H9 (cell line): Measurements from ENCODE around the gene TPP1. TPM values are rescaled to one million over a fixed set of nuclear protein-coding genes. Genes with fewer than 3 reads are reported as not detected.

Experiments used
- DNase-seq: peaks from one replicate; pipeline ENCODE4 v3.0.0-alpha.2; 2017
- H2AFZ ChIP-seq: one replicate; pipeline ENCODE4 v1.6.1; 2013; ENCODE audit warnings: mild to moderate bottlenecking, low read length, control low read depth, moderate library complexity
- H2AK5ac ChIP-seq: 2 replicates; pipeline ENCODE4 v1.6.1; 2013; ENCODE audit warnings: low read length, control low read depth, mixed read lengths; ENCODE audit not compliant: insufficient read length
- H2BK120ac ChIP-seq: one replicate; pipeline ENCODE4 v1.6.1; 2013; ENCODE audit warnings: low read depth, mild to moderate bottlenecking, low read length, control low read depth, inconsistent platforms; ENCODE audit not compliant: poor library complexity, severe bottlenecking
- H2BK12ac ChIP-seq: 2 replicates; pipeline ENCODE4 v1.6.1; 2013; ENCODE audit warnings: low read length, control low read depth, mixed read lengths, low read depth; ENCODE audit not compliant: insufficient read length
- H2BK15ac ChIP-seq: 2 replicates; pipeline ENCODE4 v1.6.1; 2013; ENCODE audit warnings: low read depth, low read length, control low read depth
- H2BK20ac ChIP-seq: one replicate; pipeline ENCODE4 v1.6.1; 2013; ENCODE audit warnings: low read depth, mild to moderate bottlenecking, low read length, control low read depth, inconsistent platforms; ENCODE audit not compliant: poor library complexity, severe bottlenecking
- H2BK5ac ChIP-seq: 2 replicates; pipeline ENCODE4 v1.6.1; 2013; ENCODE audit warnings: low read length, control low read depth, mixed read lengths; ENCODE audit not compliant: insufficient read length
- H3K14ac ChIP-seq: 2 replicates; pipeline ENCODE4 v1.6.1; 2013; ENCODE audit warnings: low read length, control low read depth; ENCODE audit not compliant: insufficient read depth
- H3K18ac ChIP-seq: 2 replicates; pipeline ENCODE4 v1.6.1; 2013; ENCODE audit warnings: low read depth, mild to moderate bottlenecking, mixed read lengths, low read length, control low read depth; ENCODE audit not compliant: insufficient read length
- H3K23ac ChIP-seq: 2 replicates; pipeline ENCODE4 v1.6.1; 2013; ENCODE audit warnings: low read length, control low read depth, mixed read lengths, low read depth; ENCODE audit not compliant: insufficient read length
- H3K23me2 ChIP-seq: 2 replicates; pipeline ENCODE4 v1.6.1; 2013; ENCODE audit warnings: low read depth, mild to moderate bottlenecking, mixed read lengths, low read length, control low read depth; ENCODE audit not compliant: insufficient read length, poor library complexity, severe bottlenecking
- H3K27ac ChIP-seq: 2 replicates; pipeline ENCODE4 v1.5.1; 2013; ENCODE audit warnings: low read length, control low read depth, mixed read lengths, low read depth; ENCODE audit not compliant: insufficient read length
- H3K27me3 ChIP-seq: 2 replicates; pipeline ENCODE4 v1.6.1; 2013; ENCODE audit warnings: low read length, control low read depth, inconsistent platforms; ENCODE audit not compliant: insufficient read depth
- H3K4ac ChIP-seq: 2 replicates; pipeline ENCODE4 v1.6.1; 2013; ENCODE audit warnings: low read depth, mild to moderate bottlenecking, control low read depth, inconsistent platforms, low read length, moderate library complexity
- H3K4me1 ChIP-seq: 2 replicates; pipeline ENCODE4 v1.6.1; 2013; ENCODE audit warnings: low read length, control low read depth, inconsistent platforms; ENCODE audit not compliant: insufficient read depth
- H3K4me2 ChIP-seq: 2 replicates; pipeline ENCODE4 v1.6.1; 2013; ENCODE audit warnings: low read length, control low read depth, mixed read lengths; ENCODE audit not compliant: insufficient read length, insufficient read depth
- H3K56ac ChIP-seq: 2 replicates; pipeline ENCODE4 v1.6.1; 2013; ENCODE audit warnings: low read depth, mild to moderate bottlenecking, mixed read lengths, low read length, control low read depth; ENCODE audit not compliant: insufficient read length
- H3K79me1 ChIP-seq: 2 replicates; pipeline ENCODE4 v1.6.1; 2013; ENCODE audit warnings: low read depth, mild to moderate bottlenecking, moderate library complexity, low read length, control low read depth, inconsistent platforms; ENCODE audit not compliant: insufficient read depth, poor library complexity, severe bottlenecking
- H3K79me2 ChIP-seq: 2 replicates; pipeline ENCODE4 v1.6.1; 2013; ENCODE audit warnings: low read length, control low read depth, inconsistent platforms; ENCODE audit not compliant: insufficient read depth
- H3K9ac ChIP-seq: 2 replicates; pipeline ENCODE4 v1.6.1; 2013; ENCODE audit warnings: low read length, control low read depth, mixed read lengths; ENCODE audit not compliant: insufficient read length; ENCODE audit errors: extremely low read depth
- H3K9me3 ChIP-seq: one replicate; pipeline ENCODE4 v1.6.1; 2013; ENCODE audit warnings: low read depth, low read length, inconsistent platforms; ENCODE audit not compliant: control insufficient read depth
- H3T11ph ChIP-seq: one replicate; pipeline ENCODE4 v1.6.1; 2013; ENCODE audit warnings: mild to moderate bottlenecking, low read length, control low read depth, inconsistent platforms
- H4K20me1 ChIP-seq: one replicate; pipeline ENCODE4 v1.6.1; 2013; ENCODE audit not compliant: control insufficient read depth, insufficient read length, insufficient read depth
- H4K5ac ChIP-seq: 2 replicates; pipeline ENCODE4 v1.6.1; 2013; ENCODE audit warnings: low read depth, mild to moderate bottlenecking, mixed read lengths, low read length, control low read depth; ENCODE audit not compliant: insufficient read length
- H4K8ac ChIP-seq: replicated peaks from 2 replicates; pipeline ENCODE4 v1.6.1; 2013; ENCODE audit warnings: low read length, control low read depth, mixed read lengths, low read depth; ENCODE audit not compliant: insufficient read length
- H4K91ac ChIP-seq: 2 replicates; pipeline ENCODE4 v1.6.1; 2013; ENCODE audit warnings: low read depth, mild to moderate bottlenecking, moderate library complexity, mixed read lengths, low read length, control low read depth; ENCODE audit not compliant: insufficient read length
- H3K27ac Mint-ChIP-seq, 3 experiments: 2 replicates in 2 of 3; 3 replicates in 1 of 3; pipeline ENCODE4 v1.8.0; 2020 to 2021; ENCODE audit warnings: mixed read lengths in 3 of 3, mild to moderate bottlenecking in 1 of 3, moderate library complexity in 1 of 3
- H3K27me3 Mint-ChIP-seq: 2 replicates; pipeline ENCODE4 v1.8.0; 2021; ENCODE audit warnings: low read depth, mild to moderate bottlenecking, moderate library complexity, mixed read lengths
- H3K36me3 Mint-ChIP-seq, 3 experiments: 2 replicates in 2 of 3; 3 replicates in 1 of 3; pipeline ENCODE4 v1.8.0; 2020 to 2021; ENCODE audit warnings: low read depth in 3 of 3, mixed read lengths in 3 of 3; ENCODE audit not compliant: insufficient read depth in 1 of 3
- H3K4me1 Mint-ChIP-seq, 2 experiments: 2 replicates each; pipeline ENCODE4 v1.8.0; 2020; ENCODE audit warnings: mixed read lengths in 2 of 2
- H3K4me3 Mint-ChIP-seq, 2 experiments: 2 replicates in 1 of 2; 3 replicates in 1 of 2; pipeline ENCODE4 v1.8.0; 2020 to 2021; ENCODE audit warnings: mild to moderate bottlenecking in 2 of 2, mixed read lengths in 2 of 2, moderate library complexity in 1 of 2
- H3K9me3 Mint-ChIP-seq, 2 experiments: 2 replicates in 1 of 2; 3 replicates in 1 of 2; pipeline ENCODE4 v1.8.0; 2020; ENCODE audit warnings: mild to moderate bottlenecking in 2 of 2, mixed read lengths in 2 of 2, moderate library complexity in 1 of 2
- WGBS: extraction: QIAGEN DNeasy Blood & Tissue Kit; methylation state at CpG from one replicate; pipeline ENCODE4 v1.1.7; 2013; ENCODE audit warnings: missing lambda C conversion rate, low lambda C conversion rate, mixed read lengths; ENCODE audit not compliant: insufficient read length; ENCODE audit errors: extremely low coverage; 5-methylcytosine and 5-hydroxymethylcytosine counted together
- total RNA-seq: library from RNA; stranded (reverse); gene quantifications from 2 replicates; pipeline ENCODE4 v1.2.1, GENCODE V29; 2021
- TF ChIP-seq, protein P1 (sequence below): fragments of 200-600 bp; sonication (generic); conservative IDR thresholded peaks from 3 replicates; pipeline ENCODE4 v1.8.0; 2021; ENCODE audit warnings: antibody characterized with exemption, mild to moderate bottlenecking

The TPP1 gene
- total RNA-seq, 1 experiment from 2014 or later, result 37.2 TPM

DNA sequence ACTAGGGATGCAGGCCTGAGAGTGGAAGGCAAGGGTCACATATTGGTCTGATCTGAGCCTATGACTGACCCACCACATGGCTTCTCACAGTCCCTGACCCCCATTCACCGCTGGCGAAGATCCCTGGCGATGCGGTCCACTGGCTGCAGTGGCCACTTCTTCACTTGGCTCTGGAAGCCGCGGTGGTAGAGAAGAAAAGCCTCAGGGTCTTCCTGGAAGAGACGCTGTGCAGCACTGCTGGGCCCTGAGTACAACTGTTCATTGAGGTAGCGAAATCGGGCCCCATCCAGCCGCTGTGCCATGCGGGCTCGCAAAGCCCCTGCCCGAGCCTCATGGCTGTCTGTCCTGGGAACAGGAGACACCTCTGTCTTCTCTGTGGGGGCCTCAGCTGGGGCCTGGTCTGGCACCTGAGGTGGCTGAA lies 18.2 kb downstream of the TPP1 start:
- Mint-ChIP-seq H3K4me3 (no peak overlapping the region), H3K4me1 (peaks cover 1 to 2% of the 10 kb centered on the region in 2 experiments; a peak in 1 of 4 replicates), H3K27ac (0 out of 7 replicates have a peak overlapping the region, but pooled peaks of 1 of the 3 experiments have one; percentile 20), H3K36me3 (peaks cover 7 to 43% (median 27%) of the 10 kb centered on the region in 3 experiments; a peak in 6 of 7 replicates), H3K9me3 (no peaks in the 10 kb centered on the region), H3K27me3 (no peaks in the 10 kb centered on the region; the same call in 1 of the 2 replicates)
- no peak overlapping the region for H2BK12ac ChIP-seq
- no peaks in the 10 kb centered on the region for H3K9me3 ChIP-seq
- H4K5ac ChIP-seq, result no peak overlapping the region
- no peaks in the 10 kb centered on the region for H3K79me1 ChIP-seq
- no CpG with 5 or more reads among the region's 13 CpGs for WGBS
- H3K4ac ChIP-seq, result no peak overlapping the region
- no peak overlapping the region for H3K23ac ChIP-seq
- H2AK5ac ChIP-seq, result no peak overlapping the region
- H2BK120ac ChIP-seq, result no peak overlapping the region
- H3K56ac ChIP-seq, result no peak overlapping the region
- H3K27ac ChIP-seq, result no peak overlapping the region
- no peak overlapping the region for H3K18ac ChIP-seq
- H3T11ph ChIP-seq, result no peak overlapping the region
- H2AFZ ChIP-seq, result no peak overlapping the region
- H2BK20ac ChIP-seq, result no peak overlapping the region
- H4K20me1 ChIP-seq, result no peaks in the 10 kb centered on the region
- peaks cover 3% of the 10 kb centered on the region; the same call in 1 of the 2 replicates for H3K4me1 ChIP-seq
- H4K8ac ChIP-seq, result no peak overlapping the region
- TF ChIP-seq, protein P1, sequence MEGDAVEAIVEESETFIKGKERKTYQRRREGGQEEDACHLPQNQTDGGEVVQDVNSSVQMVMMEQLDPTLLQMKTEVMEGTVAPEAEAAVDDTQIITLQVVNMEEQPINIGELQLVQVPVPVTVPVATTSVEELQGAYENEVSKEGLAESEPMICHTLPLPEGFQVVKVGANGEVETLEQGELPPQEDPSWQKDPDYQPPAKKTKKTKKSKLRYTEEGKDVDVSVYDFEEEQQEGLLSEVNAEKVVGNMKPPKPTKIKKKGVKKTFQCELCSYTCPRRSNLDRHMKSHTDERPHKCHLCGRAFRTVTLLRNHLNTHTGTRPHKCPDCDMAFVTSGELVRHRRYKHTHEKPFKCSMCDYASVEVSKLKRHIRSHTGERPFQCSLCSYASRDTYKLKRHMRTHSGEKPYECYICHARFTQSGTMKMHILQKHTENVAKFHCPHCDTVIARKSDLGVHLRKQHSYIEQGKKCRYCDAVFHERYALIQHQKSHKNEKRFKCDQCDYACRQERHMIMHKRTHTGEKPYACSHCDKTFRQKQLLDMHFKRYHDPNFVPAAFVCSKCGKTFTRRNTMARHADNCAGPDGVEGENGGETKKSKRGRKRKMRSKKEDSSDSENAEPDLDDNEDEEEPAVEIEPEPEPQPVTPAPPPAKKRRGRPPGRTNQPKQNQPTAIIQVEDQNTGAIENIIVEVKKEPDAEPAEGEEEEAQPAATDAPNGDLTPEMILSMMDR, result no peak
- H2BK5ac ChIP-seq, result no peak overlapping the region
- H3K4me2 ChIP-seq, result no peak overlapping the region
- no peak overlapping the region for H3K9ac ChIP-seq
- no peaks in the 10 kb centered on the region for H3K27me3 ChIP-seq
- peaks cover 15% of the 10 kb centered on the region for H3K23me2 ChIP-seq
- peaks cover 7% of the 10 kb centered on the region; the same call in 1 of the 2 replicates for H3K79me2 ChIP-seq
- DNase-seq, result no peak
- H3K14ac ChIP-seq, result no peak overlapping the region
- no peak overlapping the region for H2BK15ac ChIP-seq
- no peak overlapping the region for H4K91ac ChIP-seq
